ENCODE measurements around the gene DISC1. TPM values are rescaled to one million over a fixed set of nuclear protein-coding genes. Genes with fewer than 3 reads are reported as not detected.

Gene DISC1
- total RNA-seq, 1 experiment from 2014 or later, result 1.8 TPM

- intact Hi-C loops (cut with micrococcal nuclease), result no loop called here
- DNase-seq (ENCODE audit: low read depth, low spot score) (no peak), ATAC-seq (no peak)
- Histone ChIP-seq H3K36me3 (ENCODE audit: control insufficient read depth in 1 of 2, insufficient read depth in 2 of 2, low read length in 2 of 2) (no peaks in the 10 kb centered on the region), H3K4me2 (ENCODE audit: low read length) (no peak overlapping the region), H2AFZ (ENCODE audit: low read depth, low read length, poor library complexity, severe bottlenecking) (no peak overlapping the region), H3K27me3 (ENCODE audit: insufficient read depth, low read length) (no peaks in the 10 kb centered on the region), H4K20me1 (ENCODE audit: insufficient read depth) (no peaks in the 10 kb centered on the region), H3K9ac (ENCODE audit: low read length) (no peak overlapping the region), H3K9me2 (ENCODE audit: insufficient read depth) (no peaks in the 10 kb centered on the region), H3K4me3 (replicated peaks in 1 of 2; ENCODE audit: low read depth in 1 of 2, low read length in 2 of 2) (no peak overlapping the region), H3K9me3 (ENCODE audit: control insufficient read depth in 1 of 2, insufficient read depth in 1 of 2, low read depth in 1 of 2, low read length in 2 of 2) (no peaks in the 10 kb centered on the region), H3K27ac (ENCODE audit: low read depth, low read length) (no peak overlapping the region), H3K79me2 (ENCODE audit: insufficient read depth, low read length) (no peaks in the 10 kb centered on the region), H3K4me1 (ENCODE audit: control insufficient read depth in 1 of 2, insufficient read depth in 2 of 2, low read length in 2 of 2) (no peaks in the 10 kb centered on the region)
- POLR2A ChIA-PET, result no interaction called here
- RAD21 ChIA-PET (ENCODE audit: low non-redundant PET in 1 of 2, low total read pairs in 2 of 2, uncharacterized antibody in 2 of 2, unreplicated experiment in 2 of 2), result interaction anchor here in 1 of 2 experiments (0.6 kb wide), 1 partner anchor 729 kb away, joined by 4 read pairs; no protein-coding TSS in a partner anchor
- TF ChIP-seq ELF1 (IDR thresholded peaks at IDR 0.05; ENCODE audit: borderline replicate concordance, low read depth) (no peak), CBX3 (IDR thresholded peaks at IDR 0.05; ENCODE audit: low read depth) (no peak), ZFX (IDR thresholded peaks at IDR 0.05) (no peak), EZH2 (IDR thresholded peaks at IDR 0.05) (no peak), ZBTB33 (IDR thresholded peaks at IDR 0.05; ENCODE audit: extremely low read depth, insufficient replicate concordance, low read length) (no peak), FOSL1 (IDR thresholded peaks at IDR 0.05; ENCODE audit: low read depth) (no peak), SP1 (IDR thresholded peaks at IDR 0.05; ENCODE audit: low read depth) (no peak), ATF3 (IDR thresholded peaks at IDR 0.05) (no peak), TCF7L2 (IDR thresholded peaks at IDR 0.05; ENCODE audit: borderline replicate concordance, extremely low read depth, insufficient read depth, insufficient read length) (no peak), EGR1 (IDR thresholded peaks at IDR 0.05; ENCODE audit: low read depth) (no peak), EZH2phosphoT487 (IDR thresholded peaks at IDR 0.05; ENCODE audit: borderline replicate concordance) (no peak), JUND (IDR thresholded peaks at IDR 0.05) (no peak), CTCF (IDR thresholded peaks at IDR 0.05 in 2 of 3, conservative IDR thresholded peaks at IDR 0.05 in 1 of 3; ENCODE audit: borderline replicate concordance in 1 of 3, insufficient read depth in 1 of 3, low read depth in 2 of 3, low read length in 2 of 3) (no peak), MAX (IDR thresholded peaks at IDR 0.05) (no peak), REST (IDR thresholded peaks at IDR 0.05; ENCODE audit: low read depth) (no peak), ZNF274 (IDR thresholded peaks at IDR 0.05; ENCODE audit: low read depth, low read length) (no peak), CEBPB (IDR thresholded peaks at IDR 0.05; ENCODE audit: low read depth) (no peak), RAD21 (IDR thresholded peaks at IDR 0.05; ENCODE audit: low read depth) (no peak), POLR2A (IDR thresholded peaks at IDR 0.05; ENCODE audit: borderline replicate concordance, extremely low read depth, insufficient read depth, insufficient read length) (no peak)
- CTCF ChIA-PET, result interaction anchor here (3.8 kb wide), 1 partner anchor 758 kb away, joined by 29 read pairs; no protein-coding TSS in a partner anchor
- BruUV-seq (replicated peaks), result no TSS peak
Measured at GRCh38 chr1:231869364-231869763, 242.8 kb downstream of the DISC1 start.
